ENCODE measurements around the gene CDCP1.
"Not testable (repeated sequence)": the region's sequence is repeated elsewhere in the genome, so short reads cannot be mapped to it uniquely, and the experiment has no call there.

The CDCP1 gene

DNA sequence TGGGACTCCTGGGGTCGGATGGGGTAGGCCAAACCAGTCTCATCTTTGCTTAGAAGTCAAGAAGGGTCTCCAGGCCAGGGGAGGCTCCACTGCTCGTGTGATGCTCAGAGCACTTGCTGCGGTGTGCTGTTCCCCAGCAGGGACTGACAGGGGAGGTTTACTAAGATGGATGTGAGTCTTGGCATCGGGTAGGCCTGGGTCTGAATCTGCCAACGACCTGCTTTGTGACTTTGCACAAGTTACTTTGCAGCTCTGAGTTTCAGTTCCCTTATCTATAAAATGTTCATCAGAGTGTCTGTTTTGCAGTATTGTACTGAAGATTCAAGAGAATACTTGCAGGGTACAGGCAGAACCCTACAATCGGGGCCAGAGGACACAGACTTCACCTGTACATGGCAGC is 17.3 kb upstream of the CDCP1 start:
- no peak overlapping the region for H3K4me3 Mint-ChIP-seq
- no peak overlapping the region for H3K27ac Mint-ChIP-seq
- peaks cover 19% of the 10 kb centered on the region for H3K4me1 Mint-ChIP-seq
- peaks cover 0 to 11% of the 10 kb centered on the region in 2 donors for H3K9me3 Mint-ChIP-seq
- ATAC-seq, result no peak
- no peak for DNase-seq
- peaks cover 19% of the 10 kb centered on the region for H3K27me3 Mint-ChIP-seq

DNA sequence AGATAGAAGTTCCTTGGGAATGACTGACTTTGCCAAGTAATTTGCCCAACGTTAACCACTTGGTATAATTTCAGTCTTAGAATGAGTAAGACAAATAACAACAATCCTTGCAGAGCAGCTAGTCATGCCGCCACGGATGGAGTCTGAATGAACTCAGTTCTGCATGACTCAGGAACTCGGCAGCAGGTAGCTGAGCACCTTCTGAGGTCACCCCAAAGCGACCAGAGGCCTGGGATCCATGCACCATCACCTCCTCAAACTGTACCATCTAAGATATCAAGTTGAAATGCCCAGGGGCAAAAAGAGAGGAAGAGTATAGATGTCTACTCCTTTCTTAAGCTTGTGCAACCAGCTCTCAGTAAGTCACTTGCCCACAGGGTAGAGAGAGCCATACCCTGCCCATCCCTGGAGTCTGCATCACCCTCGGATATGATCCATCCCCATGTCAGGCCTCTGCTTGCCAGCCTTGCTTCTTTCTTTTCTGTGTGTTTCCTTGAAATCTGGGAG is 8.5 kb upstream of the CDCP1 start:
- ATAC-seq, result no peak
- H3K27ac Mint-ChIP-seq, result no peak overlapping the region
- no peaks in the 10 kb centered on the region for H3K27me3 Mint-ChIP-seq
- DNase-seq, result no peak
- no peaks in the 10 kb centered on the region for H3K4me1 Mint-ChIP-seq
- H3K9me3 Mint-ChIP-seq, result peaks cover 10 to 17% of the 10 kb centered on the region in 2 donors
- no peak overlapping the region for H3K4me3 Mint-ChIP-seq

DNA sequence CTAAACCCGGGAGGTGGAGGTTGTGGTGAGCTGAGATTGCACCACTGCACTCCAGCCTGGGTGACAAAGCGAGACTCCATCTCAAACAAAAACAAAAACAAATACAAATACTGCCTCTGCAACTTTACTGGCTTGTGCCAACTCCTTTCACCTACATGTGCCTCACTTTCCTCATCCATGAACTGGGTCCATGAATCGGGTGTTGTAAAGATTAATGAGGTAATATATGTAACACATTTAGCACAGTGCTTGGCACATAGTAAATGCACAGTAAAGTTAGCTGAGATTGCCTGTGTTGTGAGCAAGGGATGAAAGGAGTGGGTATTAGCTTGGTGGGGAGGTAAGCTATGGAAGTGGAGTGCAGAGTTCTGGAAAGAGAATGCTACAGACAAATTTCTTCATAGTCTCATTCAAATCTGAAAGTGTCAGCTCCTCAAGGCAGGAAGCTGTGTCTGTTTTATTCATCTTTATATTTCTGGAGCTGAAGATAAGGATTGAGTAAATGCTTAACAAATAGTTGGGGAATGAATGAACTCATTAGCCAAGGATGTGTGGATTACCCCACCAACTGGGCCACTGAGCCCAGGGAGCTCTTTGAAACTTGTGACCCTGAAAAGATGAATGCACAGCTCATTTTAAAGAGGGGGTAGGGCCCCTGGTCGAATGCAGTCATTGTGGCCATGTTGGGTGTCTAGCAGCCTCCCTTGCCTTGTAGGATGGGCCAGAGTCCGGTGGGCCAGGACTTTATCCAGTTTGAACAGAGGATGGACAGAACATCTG is 7.7 kb upstream of the CDCP1 start:
- Mint-ChIP-seq H3K9me3 (peaks cover 10 to 18% of the 10 kb centered on the region in 2 donors), H3K4me3 (no peak overlapping the region), H3K27ac (peak overlapping the region in 1 of 2 donors; percentile 14), H3K27me3 (peaks cover 5% of the 10 kb centered on the region), H3K4me1 (no peaks in the 10 kb centered on the region)
- no peak for ATAC-seq
- no peak for DNase-seq

DNA sequence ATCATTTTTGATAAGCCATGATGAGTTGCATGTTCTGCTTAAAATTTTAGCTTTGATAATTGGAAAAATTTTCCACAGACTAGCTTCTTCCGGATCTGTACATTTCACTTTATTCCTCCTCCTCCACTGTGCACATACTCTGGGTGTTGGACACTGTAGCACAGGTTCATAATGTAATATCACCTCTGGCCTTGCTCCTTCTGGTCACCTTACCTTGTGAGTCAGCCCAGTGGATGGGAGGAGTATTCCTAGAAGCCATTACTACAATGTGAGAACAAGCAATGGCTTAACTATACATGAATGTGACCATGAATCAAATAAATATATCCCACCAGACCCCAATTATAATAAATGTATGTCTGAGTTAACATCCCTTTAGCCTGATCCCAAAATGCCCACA is 6.1 kb upstream of the CDCP1 start:
- H3K4me1 Mint-ChIP-seq, result no peaks in the 10 kb centered on the region
- peaks cover 21% of the 10 kb centered on the region for H3K27me3 Mint-ChIP-seq
- H3K9me3 Mint-ChIP-seq, result peaks cover 10 to 18% of the 10 kb centered on the region in 2 donors
- no peak overlapping the region for H3K4me3 Mint-ChIP-seq
- no peak for DNase-seq
- no peak overlapping the region for H3K27ac Mint-ChIP-seq
- ATAC-seq, result no peak

DNA sequence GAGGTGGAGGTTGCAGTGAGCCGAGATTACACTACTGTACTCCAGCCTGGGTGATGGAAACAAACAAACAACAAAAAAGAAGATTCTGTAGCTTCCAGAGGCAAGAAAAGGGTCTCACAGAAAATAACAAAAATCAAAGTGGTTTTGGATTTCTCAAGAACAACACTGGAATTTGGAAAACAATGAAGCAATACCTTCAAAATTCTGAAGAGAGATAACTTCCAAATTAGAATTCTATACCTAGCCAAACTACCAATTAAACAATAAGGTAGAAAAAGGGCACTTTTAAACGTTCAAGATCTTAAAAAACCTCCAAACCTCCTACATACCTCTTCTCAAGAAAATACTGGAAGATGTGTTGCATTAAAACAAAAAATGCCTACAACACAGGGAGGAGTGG is 4.9 kb upstream of the CDCP1 start:
- peaks cover 10 to 18% of the 10 kb centered on the region in 2 donors for H3K9me3 Mint-ChIP-seq
- ATAC-seq (no peak), DNase-seq (no peak)
- H3K4me3 Mint-ChIP-seq, result no peak overlapping the region
- H3K4me1 Mint-ChIP-seq, result peaks cover 6% of the 10 kb centered on the region
- H3K27me3 Mint-ChIP-seq, result peaks cover 33% of the 10 kb centered on the region
- no peak overlapping the region for H3K27ac Mint-ChIP-seq

DNA sequence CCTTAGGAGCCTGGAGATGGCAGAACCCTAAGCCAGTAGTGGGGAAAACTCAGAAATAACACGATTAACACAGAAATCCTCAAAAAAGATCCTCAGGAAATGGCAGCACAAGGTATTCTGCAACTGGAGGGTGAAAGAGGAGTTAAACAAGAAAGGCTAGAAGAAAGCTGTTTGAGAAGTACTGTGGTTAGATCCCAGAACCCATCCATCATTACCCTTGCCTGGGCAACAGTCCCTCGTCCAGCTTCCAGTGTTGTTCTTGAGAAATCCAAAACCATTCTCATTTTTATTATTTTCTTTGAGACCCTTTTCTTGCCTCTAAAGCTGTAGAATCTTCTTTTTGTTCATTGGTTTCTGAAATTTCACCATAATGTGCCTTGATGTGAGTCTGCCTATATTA is 2.7 kb upstream of the CDCP1 start:
- ATAC-seq, result no peak
- peaks cover 22% of the 10 kb centered on the region for H3K4me1 Mint-ChIP-seq
- H3K27me3 Mint-ChIP-seq, result peaks cover 54% of the 10 kb centered on the region
- peaks cover 10 to 18% of the 10 kb centered on the region in 2 donors for H3K9me3 Mint-ChIP-seq
- H3K27ac Mint-ChIP-seq, result no peak overlapping the region
- no peak for DNase-seq
- no peak overlapping the region for H3K4me3 Mint-ChIP-seq

DNA sequence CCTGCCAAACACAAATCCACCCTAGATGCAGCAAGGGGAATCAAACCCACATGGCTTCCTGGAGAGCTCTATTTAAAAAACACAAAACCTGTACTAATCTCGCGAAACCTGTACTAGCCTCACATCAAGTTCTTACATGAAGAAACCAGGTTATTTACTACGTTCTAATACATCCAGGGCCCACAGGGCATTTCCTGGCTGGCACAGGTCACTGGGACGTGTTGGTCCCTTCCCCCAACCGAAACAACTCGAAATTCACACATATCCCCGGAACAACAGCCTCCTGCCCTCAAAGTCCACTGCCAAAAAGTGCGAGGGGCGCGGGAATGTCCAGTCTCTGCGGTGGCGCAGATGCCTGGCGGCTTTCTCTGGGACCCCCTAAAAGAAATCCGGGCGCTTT is 955 bp downstream of the CDCP1 start:
- Mint-ChIP-seq H3K9me3 (peaks cover 0 to 7% of the 10 kb centered on the region in 2 donors), H3K4me3 (peak overlapping the region; percentile 49 to 91), H3K4me1 (peaks cover 22% of the 10 kb centered on the region), H3K27me3 (peaks cover 85% of the 10 kb centered on the region), H3K27ac (peak overlapping the region in 1 of 2 donors; percentile 74)
- ATAC-seq, result no peak
- DNase-seq, result no peak

DNA sequence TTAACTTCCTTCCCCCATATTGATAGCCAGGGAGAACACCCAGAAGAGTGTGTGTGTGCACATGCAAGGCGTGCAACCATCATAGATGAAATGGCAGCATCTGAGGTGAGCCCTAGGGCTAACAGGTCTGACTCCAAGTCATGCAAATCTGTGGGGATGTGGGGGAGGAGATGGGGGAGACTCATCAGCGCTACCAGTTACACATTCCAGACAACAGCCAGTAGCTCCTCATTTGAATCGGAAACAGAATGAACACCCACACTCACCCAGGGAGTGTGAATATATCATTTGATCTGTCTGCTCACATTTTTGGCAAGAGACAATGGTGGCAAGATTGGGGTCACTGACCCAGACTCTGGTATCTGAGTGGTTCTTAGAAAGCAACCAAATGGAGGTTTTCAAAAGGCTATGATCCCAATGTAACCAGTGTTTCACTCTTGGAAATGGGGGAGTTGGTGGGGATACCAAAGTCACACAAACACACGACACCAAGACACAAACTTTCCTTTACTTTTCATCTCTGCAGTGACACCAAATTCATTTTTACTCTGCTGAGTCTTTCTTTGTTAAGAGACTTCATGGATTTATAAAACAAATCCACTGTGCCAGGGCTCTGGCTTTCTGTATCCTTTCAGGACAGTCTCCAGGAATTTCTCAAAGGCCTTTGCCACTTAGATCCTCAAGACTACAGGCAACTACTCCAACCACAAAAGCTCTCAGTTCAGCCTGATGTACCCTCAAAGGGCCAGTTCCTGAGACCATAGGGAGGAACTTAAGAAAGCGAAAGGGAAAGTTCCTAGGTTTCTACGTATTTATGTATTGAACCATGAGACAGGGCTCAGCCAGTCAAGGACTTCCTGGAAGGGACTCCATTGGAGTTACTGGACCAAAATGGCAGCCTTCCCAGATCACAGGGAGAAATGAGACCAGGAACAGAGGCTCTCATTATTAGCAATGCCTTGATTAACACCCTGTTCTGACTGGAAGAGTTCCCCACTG is 2.2 kb downstream of the CDCP1 start:
- ATAC-seq, result no peak
- peaks cover 93% of the 10 kb centered on the region for H3K27me3 Mint-ChIP-seq

DNA sequence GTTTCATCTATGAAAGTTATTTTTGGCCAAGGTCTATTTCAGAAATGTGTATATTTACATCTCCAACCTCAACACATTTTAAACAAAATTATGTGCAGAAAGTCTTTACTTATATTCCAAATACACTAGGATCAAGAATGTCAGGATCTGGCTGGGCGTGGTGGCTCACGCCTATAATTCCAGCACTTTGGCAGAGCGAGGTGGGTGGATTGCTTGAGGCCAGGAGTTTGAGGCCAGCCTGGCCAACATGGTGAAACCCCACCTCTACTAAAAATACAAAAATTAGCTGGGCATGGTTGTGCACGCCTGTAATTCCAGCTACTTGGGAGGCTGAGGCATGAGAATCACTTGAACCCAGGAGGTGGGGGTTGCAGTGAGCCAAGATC is 5.4 kb downstream of the CDCP1 start:
- peaks cover 15% of the 10 kb centered on the region for H3K4me1 Mint-ChIP-seq
- H3K27me3 Mint-ChIP-seq, result peaks cover 69% of the 10 kb centered on the region
- ATAC-seq, H3K9me3 Mint-ChIP-seq, H3K27ac Mint-ChIP-seq, DNase-seq, H3K4me3 Mint-ChIP-seq: not testable (repeated sequence)

More for the DNA sequence above, 2.2 kb downstream of the CDCP1 start:
- Mint-ChIP-seq H3K9me3 (no peaks in the 10 kb centered on the region), H3K4me3 (peak overlapping the region in 1 of 2 donors; percentile 41), H3K4me1 (peaks cover 22% of the 10 kb centered on the region), H3K27ac (no peak overlapping the region)
- no peak for DNase-seq

DNA sequence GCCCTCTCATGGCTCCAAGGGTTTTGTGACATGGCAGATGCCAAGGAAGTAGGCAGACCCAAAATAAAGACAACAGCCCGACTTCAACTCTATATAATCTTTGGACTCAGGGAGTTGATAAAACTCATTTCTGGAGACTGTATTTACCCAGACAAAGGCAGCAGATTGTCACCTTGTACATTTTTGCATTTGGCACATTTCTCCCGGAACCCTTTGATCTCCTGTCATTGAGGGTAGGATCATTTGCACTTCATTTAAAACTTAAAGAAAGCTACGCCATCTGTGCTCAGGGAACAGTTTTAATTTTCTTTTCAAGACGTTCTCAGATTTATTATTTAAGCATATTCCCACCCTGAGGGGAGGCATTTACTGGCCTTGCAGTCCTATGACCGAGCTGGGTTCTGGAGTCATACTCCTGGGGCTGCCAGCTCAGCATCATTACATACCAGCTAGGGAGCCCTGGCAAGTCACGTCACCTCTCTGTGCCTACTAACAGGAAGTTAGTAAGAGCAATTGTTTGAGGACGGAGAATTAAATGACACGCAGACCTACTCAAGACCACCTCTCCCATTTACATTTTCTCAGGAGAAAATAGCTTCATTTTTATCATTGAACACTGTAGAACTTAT is 5.9 kb downstream of the CDCP1 start:
- Mint-ChIP-seq H3K4me3 (no peak overlapping the region), H3K27ac (no peak overlapping the region), H3K9me3 (no peaks in the 10 kb centered on the region), H3K27me3 (peaks cover 65% of the 10 kb centered on the region), H3K4me1 (peaks cover 11% of the 10 kb centered on the region)
- ATAC-seq, result no peak
- no peak for DNase-seq

DNA sequence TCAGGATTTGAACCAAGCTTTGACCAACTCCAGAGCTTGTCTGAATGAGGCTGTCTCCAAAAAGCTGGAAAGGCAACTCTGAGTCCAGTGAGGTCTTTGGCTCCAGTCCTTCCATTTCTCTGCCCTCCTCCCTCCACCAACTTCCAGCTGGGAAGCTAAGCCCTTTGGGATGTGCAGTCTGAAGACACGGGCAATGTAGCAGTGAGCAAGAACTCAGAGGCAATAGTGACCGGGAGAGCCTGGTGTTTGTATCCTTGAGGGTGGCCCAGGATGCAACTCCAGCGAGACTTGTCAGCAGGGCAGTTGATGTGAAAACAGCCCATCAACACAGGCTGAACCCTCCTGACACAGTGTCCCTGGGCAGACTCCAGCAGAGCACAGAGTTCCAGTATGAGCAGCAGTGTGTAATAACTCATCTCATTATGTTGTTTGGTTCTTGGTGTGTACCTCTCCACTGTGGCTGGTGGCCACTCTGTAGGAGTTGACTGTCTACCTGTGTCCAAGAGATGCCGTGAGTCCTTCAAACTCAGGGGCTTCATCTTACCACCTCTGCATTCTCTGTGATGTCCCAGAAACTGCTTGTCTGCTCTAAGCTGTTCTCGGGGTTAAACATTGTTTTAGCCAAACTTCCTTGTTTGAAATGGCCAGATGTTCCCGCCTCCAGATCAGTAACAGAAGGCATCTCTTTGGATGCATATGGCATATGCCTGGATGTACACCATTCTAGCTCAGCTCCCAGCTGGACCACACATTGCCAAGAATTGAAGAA is 6.6 kb downstream of the CDCP1 start:
- Mint-ChIP-seq H3K4me1 (peaks cover 6% of the 10 kb centered on the region), H3K27me3 (peaks cover 65% of the 10 kb centered on the region), H3K27ac (no peak overlapping the region), H3K9me3 (no peaks in the 10 kb centered on the region), H3K4me3 (no peak overlapping the region)
- ATAC-seq (no peak), DNase-seq (no peak)

DNA sequence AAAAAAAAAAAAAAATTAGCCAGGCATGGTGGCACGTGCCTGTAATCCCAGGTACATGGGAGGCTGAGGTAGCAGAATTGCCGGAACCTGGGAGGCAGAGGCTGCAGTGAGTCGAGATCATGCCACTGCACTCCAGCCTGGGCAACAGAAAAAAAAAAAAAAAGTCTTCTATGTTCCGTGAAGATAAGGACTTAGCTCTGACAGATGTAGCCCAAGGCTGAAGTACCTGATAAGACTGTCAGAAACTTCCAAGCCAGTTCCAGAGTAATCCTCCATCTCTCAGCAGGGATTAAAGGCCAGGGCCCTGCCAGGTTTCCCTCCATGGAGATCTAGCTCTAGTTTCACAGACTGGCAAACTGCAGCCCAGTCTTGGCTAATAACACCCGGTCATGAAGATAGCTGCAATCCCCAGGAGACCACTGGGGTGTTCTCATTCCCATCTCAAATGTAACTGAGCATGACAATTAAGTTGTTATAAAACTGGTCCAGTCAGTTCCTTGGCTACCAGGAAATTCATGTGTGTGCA is 8.5 kb downstream of the CDCP1 start:
- no peaks in the 10 kb centered on the region for H3K9me3 Mint-ChIP-seq
- H3K27me3 Mint-ChIP-seq, result peaks cover 56% of the 10 kb centered on the region
- no peaks in the 10 kb centered on the region for H3K4me1 Mint-ChIP-seq
- ATAC-seq (no peak), DNase-seq (no peak)
- H3K27ac Mint-ChIP-seq, result no peak overlapping the region
- no peak overlapping the region for H3K4me3 Mint-ChIP-seq

DNA sequence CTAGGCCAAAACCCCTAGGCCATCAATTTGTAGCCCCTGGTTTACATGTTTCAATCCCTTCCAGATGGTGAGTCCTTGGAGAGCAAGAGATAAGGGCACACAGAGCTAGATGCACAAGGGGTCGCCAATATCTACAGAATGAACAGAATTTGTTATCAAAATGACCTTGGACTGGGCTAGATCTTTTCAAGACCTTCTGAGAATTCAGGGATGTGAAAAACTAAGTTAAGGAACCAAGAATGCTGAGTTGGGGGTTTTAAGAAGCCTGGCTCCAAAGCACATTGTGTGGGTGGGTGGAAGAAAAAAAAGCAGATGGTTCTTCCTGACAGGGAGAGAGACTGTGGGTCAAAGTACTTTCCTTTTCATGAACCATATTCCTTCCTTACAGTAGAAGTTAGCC is 10.2 kb downstream of the CDCP1 start:
- H3K9me3 Mint-ChIP-seq, result no peaks in the 10 kb centered on the region
- H3K4me1 Mint-ChIP-seq, result no peaks in the 10 kb centered on the region
- DNase-seq, result no peak
- H3K27ac Mint-ChIP-seq, result no peak overlapping the region
- no peak for ATAC-seq
- peaks cover 40% of the 10 kb centered on the region for H3K27me3 Mint-ChIP-seq
- no peak overlapping the region for H3K4me3 Mint-ChIP-seq

DNA sequence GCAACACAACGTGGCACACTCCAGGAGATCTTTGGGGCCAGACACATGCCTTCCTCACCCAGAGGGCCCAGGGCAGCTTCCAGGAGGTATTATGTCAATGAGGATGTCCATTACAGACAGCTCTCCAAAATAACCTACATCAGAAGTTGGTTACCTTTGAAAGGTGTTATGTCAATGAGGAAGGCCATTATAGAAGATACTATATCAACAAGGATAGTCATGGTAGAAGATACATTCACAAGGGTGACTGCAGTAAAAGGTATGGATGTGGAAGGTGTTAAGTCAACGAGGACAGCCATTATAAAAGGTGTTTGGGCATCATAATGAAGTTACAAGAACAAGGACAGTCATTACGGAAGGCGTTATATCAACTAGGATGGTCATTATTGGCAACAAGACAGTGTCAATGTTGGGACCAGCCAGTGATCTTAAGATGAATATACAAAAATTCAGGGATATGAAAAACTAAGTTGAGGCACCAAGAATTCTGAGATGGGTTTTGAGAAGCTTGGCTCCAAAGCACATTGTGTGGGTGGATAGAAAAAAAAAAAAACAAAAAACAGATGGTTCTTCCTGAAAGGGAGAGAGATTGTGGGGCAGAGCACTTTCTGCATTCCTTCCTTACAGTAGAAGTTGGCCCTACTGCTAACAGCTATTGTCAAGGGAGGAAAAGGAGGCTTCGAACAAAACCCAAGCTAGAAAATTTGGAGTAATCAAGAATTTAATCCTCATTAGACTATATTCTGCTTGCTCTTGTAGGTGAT is 11.2 kb downstream of the CDCP1 start:
- peaks cover 31% of the 10 kb centered on the region for H3K27me3 Mint-ChIP-seq
- no peaks in the 10 kb centered on the region for H3K4me1 Mint-ChIP-seq
- ATAC-seq, result no peak

More for the DNA sequence above, 11.2 kb downstream of the CDCP1 start:
- H3K9me3 Mint-ChIP-seq, result no peaks in the 10 kb centered on the region
- H3K4me3 Mint-ChIP-seq, result no peak overlapping the region
- no peak for DNase-seq
- no peak overlapping the region for H3K27ac Mint-ChIP-seq

Data from stimulated activated naive CD8-positive, alpha-beta T cell treated with anti-CD3 and anti-CD28 coated beads, Interleukin-15, amount 100 ng/mL, for 72 hours (primary cell).